Measurements from ENCODE around the gene AQP10. TPM values are rescaled to one million over a fixed set of nuclear protein-coding genes. Genes with fewer than 3 reads are reported as not detected.
"Not testable (repeated sequence)": the region's sequence is repeated elsewhere in the genome, so short reads cannot be mapped to it uniquely, and the experiment has no call there.

AQP10 gene, protein sequence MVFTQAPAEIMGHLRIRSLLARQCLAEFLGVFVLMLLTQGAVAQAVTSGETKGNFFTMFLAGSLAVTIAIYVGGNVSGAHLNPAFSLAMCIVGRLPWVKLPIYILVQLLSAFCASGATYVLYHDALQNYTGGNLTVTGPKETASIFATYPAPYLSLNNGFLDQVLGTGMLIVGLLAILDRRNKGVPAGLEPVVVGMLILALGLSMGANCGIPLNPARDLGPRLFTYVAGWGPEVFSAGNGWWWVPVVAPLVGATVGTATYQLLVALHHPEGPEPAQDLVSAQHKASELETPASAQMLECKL
- total RNA-seq, result not detected
- polyA plus RNA-seq, result not detected

DNA sequence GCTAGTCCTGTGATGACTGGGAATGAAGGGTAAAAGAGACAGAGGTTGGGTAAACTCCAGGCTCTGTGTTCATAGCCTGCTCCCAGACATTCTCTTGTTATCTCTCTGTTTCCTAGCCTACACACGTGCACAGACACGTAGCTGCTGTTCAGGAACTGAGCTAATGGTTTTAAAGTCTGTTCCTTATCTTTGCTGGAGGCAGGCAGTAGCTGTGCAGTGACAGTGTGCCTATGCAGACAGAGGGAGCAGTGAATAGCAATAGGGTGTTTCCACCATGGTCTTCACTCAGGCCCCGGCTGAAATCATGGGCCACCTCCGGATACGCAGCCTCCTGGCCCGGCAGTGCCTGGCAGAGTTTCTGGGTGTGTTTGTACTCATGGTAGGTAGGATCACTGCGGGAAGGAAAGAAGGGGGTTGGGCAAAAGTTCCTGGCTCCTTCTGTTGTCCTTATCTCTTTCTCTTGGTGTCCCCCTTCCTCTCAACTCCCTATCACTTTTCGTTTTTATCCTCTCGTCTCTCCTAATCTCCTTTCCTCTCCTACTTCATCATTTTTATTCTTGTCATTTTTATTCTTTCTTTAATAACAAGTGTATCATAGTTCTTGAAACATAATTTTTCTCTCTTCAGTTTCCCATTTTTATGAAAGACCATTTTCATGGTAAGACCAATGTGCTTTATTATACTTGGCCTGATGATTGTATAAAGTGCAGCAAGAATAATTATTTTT is at the start of gene AQP10:
TSS of gene AQP10 (plus strand) at position 212 of the 727 bp plus-strand sequence. CDS start at position 275, 63 bp downstream.
- Histone ChIP-seq H3K36me3 (ENCODE audit: insufficient read depth, low read length) (no peaks in the 10 kb centered on the region), H3K4me1 (ENCODE audit: insufficient read depth, low read length) (peaks cover 7% of the 10 kb centered on the region), H3K27me3 (ENCODE audit: insufficient read depth, low read length, poor library complexity, severe bottlenecking) (no peaks in the 10 kb centered on the region), H3K4me3 (ENCODE audit: low read length) (no peak within 1 kb of the TSS), H3K27ac (ENCODE audit: low read depth, low read length) (peak within 1 kb of the TSS; percentile 11), H3K9me3 (ENCODE audit: low read length) (peaks cover 8% of the 10 kb centered on the region)
- H3K9me3 Mint-ChIP-seq, result peaks cover 0 to 6% (median 0%) of the 10 kb centered on the region in 5 donors
- H3K27ac Mint-ChIP-seq, result peak within 1 kb of the TSS in 1 of 8 donors; percentile 36
- POLR2A ChIA-PET, result interaction anchor here (0.7 kb wide), 1 partner anchor 257 kb away, joined by 6 read pairs; no protein-coding TSS in a partner anchor
- CTCF ChIA-PET, result interaction anchor here (18.8 kb wide), 1 partner anchor 24 kb away, joined by 591 read pairs; no protein-coding TSS in a partner anchor
- H3K4me1 Mint-ChIP-seq, result peaks cover 7 to 16% (median 10%) of the 10 kb centered on the region in 3 donors
- H3K27me3 Mint-ChIP-seq, result peaks cover 4 to 13% of the 10 kb centered on the region in 2 donors
- peaks cover 0 to 9% (median 1%) of the 10 kb centered on the region in 3 donors for H3K36me3 Mint-ChIP-seq
- peak within 1 kb of the TSS in 1 of 7 donors; percentile 63 for H3K4me3 Mint-ChIP-seq
- DNase-seq, result no peak

DNA sequence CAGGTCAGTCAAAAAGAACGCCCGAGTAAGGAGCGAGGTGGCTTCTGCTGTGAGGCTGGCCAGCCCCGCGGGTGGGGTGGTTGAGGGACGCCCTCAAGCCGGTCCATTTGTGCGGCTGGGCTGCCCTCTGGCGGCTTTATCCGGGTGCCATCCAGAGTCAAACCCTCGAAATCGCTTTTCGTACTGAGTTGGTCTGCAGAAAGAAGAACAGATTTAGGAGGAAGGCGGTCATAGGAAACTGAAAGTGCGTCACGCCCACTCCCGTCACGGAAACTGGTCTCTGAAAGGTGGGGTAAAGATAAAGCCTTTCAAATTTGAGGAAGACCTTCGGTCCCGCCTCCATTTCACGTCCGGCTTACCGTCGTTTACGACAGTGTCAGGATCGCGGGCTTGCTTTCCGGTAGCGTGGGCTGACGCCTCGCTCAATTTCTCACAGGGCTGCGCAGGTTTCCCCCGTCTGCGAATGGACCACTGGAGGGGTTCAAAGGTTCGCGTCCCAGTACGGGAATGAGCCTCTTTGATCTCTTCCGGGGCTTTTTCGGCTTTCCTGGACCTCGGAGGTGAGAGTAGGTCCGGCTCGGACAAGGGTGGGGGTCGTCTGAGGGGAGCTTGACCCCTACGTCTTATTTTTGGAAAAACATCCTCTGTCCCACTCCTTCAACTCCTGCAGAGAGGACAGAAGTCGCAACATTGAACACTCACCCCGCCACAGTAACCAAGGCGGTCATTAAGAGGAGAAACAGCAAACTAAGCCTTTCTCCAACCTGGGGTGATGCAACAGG is 48.5 kb upstream of the AQP10 start, which contains the start of gene HAX1:
TSS of gene HAX1 (plus strand) at position 413 of the 782 bp plus-strand sequence. CDS start at position 508, 95 bp downstream.
- H3K9me3 Mint-ChIP-seq, result no peaks in the 10 kb centered on the region
- peaks cover 7 to 59% (median 13%) of the 10 kb centered on the region in 3 donors for H3K36me3 Mint-ChIP-seq
- H3K27me3 ChIP-seq (ENCODE audit: insufficient read depth, low read length, poor library complexity, severe bottlenecking), result no peaks in the 10 kb centered on the region
- peak; percentile 93 to 98 (median 97) for DNase-seq
- H3K27ac ChIP-seq (ENCODE audit: low read depth, low read length), result peak within 1 kb of the TSS; percentile 88
- CTCF ChIA-PET, result interaction anchor here (0.7 to 4.8 kb wide), 16 partner anchors 51 to 285 kb away, joined by 3 to 37 read pairs (median 4); partner anchors contain the start of gene ATP8B2
- H3K36me3 ChIP-seq (ENCODE audit: insufficient read depth, low read length), result peaks cover 26% of the 10 kb centered on the region
- peak within 1 kb of the TSS; percentile 92 for H3K4me3 ChIP-seq (ENCODE audit: low read length)
- H3K9me3 ChIP-seq (ENCODE audit: low read length), result no peaks in the 10 kb centered on the region
- peak within 1 kb of the TSS; percentile 94 to 99 (median 98) for H3K4me3 Mint-ChIP-seq
- peaks cover 35 to 41% (median 40%) of the 10 kb centered on the region in 3 donors for H3K4me1 Mint-ChIP-seq
- peaks cover 0 to 3% of the 10 kb centered on the region in 2 donors for H3K27me3 Mint-ChIP-seq
- H3K27ac Mint-ChIP-seq, result peak within 1 kb of the TSS; percentile 94 to 99 (median 99)
- POLR2A ChIA-PET, result interaction anchor here (0.5 to 1.3 kb wide), 6 partner anchors 11 to 70 kb away, joined by 3 to 6 read pairs (median 4); a partner anchor contains a TSS
- H3K4me1 ChIP-seq (ENCODE audit: insufficient read depth, low read length), result peaks cover 19% of the 10 kb centered on the region

DNA sequence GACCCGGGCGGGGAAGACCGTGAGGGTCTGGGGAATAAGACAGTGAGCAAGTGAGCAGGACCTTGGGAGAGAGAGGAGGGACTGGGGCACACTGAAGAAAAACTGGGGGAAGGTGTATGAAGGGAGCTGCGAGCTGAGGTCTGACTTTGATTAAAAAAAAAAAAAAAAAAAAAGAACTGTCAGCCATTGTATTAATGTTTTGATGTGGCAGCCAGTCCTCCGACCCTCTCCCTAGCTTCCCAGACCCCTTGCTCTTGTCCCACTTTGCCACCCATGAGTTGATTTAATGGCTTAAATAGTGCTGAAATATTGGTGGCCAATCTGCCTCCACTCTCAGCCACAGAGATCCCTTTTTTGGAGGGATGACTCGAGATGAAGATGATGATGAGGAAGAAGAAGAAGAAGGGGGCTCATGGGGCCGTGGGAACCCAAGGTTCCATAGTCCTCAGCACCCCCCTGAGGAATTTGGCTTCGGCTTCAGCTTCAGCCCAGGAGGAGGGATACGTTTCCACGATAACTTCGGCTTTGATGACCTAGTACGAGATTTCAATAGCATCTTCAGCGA is 47.8 kb upstream of the AQP10 start:
- H3K36me3 ChIP-seq (ENCODE audit: insufficient read depth, low read length), result peaks cover 26% of the 10 kb centered on the region
- Mint-ChIP-seq H3K9me3 (no peaks in the 10 kb centered on the region), H3K27me3 (peaks cover 0 to 3% of the 10 kb centered on the region in 2 donors), H3K4me3 (peak overlapping the region; percentile 94 to 99 (median 98)), H3K4me1 (peaks cover 35 to 41% (median 40%) of the 10 kb centered on the region in 3 donors), H3K36me3 (peaks cover 7 to 58% (median 13%) of the 10 kb centered on the region in 3 donors), H3K27ac (peak overlapping the region; percentile 94 to 99 (median 99))
- DNase-seq, result no peak
- no peaks in the 10 kb centered on the region for H3K27me3 ChIP-seq (ENCODE audit: insufficient read depth, low read length, poor library complexity, severe bottlenecking)
- no peaks in the 10 kb centered on the region for H3K9me3 ChIP-seq (ENCODE audit: low read length)
- H3K4me1 ChIP-seq (ENCODE audit: insufficient read depth, low read length), result peaks cover 19% of the 10 kb centered on the region
- H3K27ac ChIP-seq (ENCODE audit: low read depth, low read length), result peak overlapping the region; percentile 88
- CTCF ChIA-PET, result interaction anchor here (0.9 to 4.8 kb wide), 5 partner anchors 51 to 190 kb away, joined by 3 to 37 read pairs (median 4); no protein-coding TSS in a partner anchor
- peak overlapping the region; percentile 92 for H3K4me3 ChIP-seq (ENCODE audit: low read length)
- POLR2A ChIA-PET, result interaction anchor here (0.5 to 0.9 kb wide), 3 partner anchors 28 to 62 kb away, joined by 3 to 6 read pairs (median 4); a partner anchor contains a TSS

DNA sequence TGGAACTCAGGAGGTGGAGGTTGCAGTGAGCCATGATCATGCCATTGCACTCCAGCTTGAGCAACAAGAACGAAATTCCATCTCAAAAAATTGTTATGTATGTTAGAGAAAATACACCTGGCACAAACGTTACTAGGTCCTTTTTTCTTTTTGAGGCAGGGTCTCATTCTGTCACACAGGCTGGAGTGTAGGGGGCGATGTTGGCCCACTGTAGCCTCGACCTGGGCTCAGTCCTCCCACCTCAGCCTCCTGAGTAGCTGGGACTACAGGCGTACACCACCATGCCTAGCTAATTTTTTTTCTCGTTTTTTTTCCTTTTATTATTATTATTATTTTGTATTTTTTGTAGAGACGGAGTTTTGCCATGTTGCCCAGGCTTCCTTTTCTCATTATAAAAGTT is 44.1 kb upstream of the AQP10 start:
- H3K4me3 Mint-ChIP-seq, result no peak overlapping the region
- no peaks in the 10 kb centered on the region for H3K9me3 Mint-ChIP-seq
- Histone ChIP-seq H3K4me3 (ENCODE audit: low read length) (no peak overlapping the region), H3K27me3 (ENCODE audit: insufficient read depth, low read length, poor library complexity, severe bottlenecking) (no peaks in the 10 kb centered on the region), H3K9me3 (ENCODE audit: low read length) (no peaks in the 10 kb centered on the region), H3K36me3 (ENCODE audit: insufficient read depth, low read length) (peaks cover 17% of the 10 kb centered on the region), H3K4me1 (ENCODE audit: insufficient read depth, low read length) (peaks cover 13% of the 10 kb centered on the region), H3K27ac (ENCODE audit: low read depth, low read length) (no peak overlapping the region)
- H3K27me3 Mint-ChIP-seq, result peaks cover 0 to 2% of the 10 kb centered on the region in 2 donors
- ChIA-PET POLR2A (interaction anchor here (0.8 kb wide), 1 partner anchor 58 kb away, joined by 4 read pairs; no protein-coding TSS in a partner anchor), CTCF (interaction anchor here (0.8 to 1.9 kb wide), 6 partner anchors 19 to 69 kb away, joined by 3 to 6 read pairs (median 4); partner anchors contain the start of gene ATP8B2)
- peaks cover 7 to 32% (median 11%) of the 10 kb centered on the region in 3 donors for H3K36me3 Mint-ChIP-seq
- H3K4me1 Mint-ChIP-seq, result peaks cover 29 to 32% (median 29%) of the 10 kb centered on the region in 3 donors
- no peak for DNase-seq
- peak overlapping the region in 2 of 8 donors; percentile 32 to 60 for H3K27ac Mint-ChIP-seq

DNA sequence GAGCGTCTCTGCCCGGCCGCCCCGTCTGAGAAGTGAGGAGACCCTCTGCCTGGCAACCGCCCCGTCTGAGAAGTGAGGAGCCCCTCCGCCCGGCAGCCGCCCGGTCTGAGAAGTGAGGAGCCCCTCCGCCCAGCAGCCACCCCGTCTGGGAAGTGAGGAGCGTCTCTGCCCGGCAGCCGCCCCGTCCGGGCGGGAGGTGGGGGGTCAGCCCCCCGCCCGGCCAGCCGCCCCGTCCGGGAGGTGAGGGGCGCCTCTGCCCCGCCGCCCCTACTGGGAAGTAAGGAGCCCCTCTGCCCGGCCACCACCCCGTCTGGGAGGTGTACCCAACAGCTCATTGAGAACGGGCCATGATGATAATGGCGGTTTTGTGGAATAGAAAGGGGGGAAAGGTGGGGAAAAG is 33.3 kb upstream of the AQP10 start:
- CTCF ChIA-PET; POLR2A ChIA-PET; H3K9me3 ChIP-seq (ENCODE audit: low read length); H3K36me3 ChIP-seq (ENCODE audit: insufficient read depth, low read length); H3K9me3 Mint-ChIP-seq; H3K27ac ChIP-seq (ENCODE audit: low read depth, low read length); H3K27me3 ChIP-seq (ENCODE audit: insufficient read depth, low read length, poor library complexity, severe bottlenecking); H3K4me1 ChIP-seq (ENCODE audit: insufficient read depth, low read length); H3K36me3 Mint-ChIP-seq; H3K4me3 ChIP-seq (ENCODE audit: low read length); H3K27ac Mint-ChIP-seq; H3K4me1 Mint-ChIP-seq; DNase-seq; H3K4me3 Mint-ChIP-seq: not testable (repeated sequence)
- peaks cover 5 to 11% of the 10 kb centered on the region in 2 donors for H3K27me3 Mint-ChIP-seq

DNA sequence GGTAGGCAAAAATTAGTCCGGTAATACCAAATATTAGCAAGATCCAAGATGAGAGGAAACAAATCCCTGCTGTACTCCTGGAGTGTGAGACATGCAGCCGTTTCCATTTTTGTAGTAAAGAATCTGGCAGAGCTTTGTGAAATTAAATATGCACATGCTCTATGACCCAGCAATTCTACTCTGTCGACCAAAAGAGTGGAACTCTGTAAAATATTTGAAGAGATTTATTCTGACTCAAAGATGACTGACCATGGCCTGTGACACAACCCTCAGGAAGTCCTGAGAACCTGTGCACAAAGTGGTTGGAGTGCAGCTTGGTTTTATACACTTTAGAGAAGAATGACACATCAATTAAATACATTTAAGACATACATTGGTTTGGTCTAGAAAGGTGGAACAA is 32.2 kb upstream of the AQP10 start:
- Mint-ChIP-seq H3K27ac (no peak overlapping the region), H3K9me3 (peaks cover 0 to 6% (median 5%) of the 10 kb centered on the region in 5 donors), H3K36me3 (peaks cover 0 to 6% (median 2%) of the 10 kb centered on the region in 3 donors), H3K27me3 (peaks cover 5 to 11% of the 10 kb centered on the region in 2 donors), H3K4me1 (no peaks in the 10 kb centered on the region), H3K4me3 (no peak overlapping the region)
- POLR2A ChIA-PET, result interaction anchor here (0.5 kb wide), 1 partner anchor 110 kb away, joined by 3 read pairs; no protein-coding TSS in a partner anchor
- Histone ChIP-seq H3K27me3 (ENCODE audit: insufficient read depth, low read length, poor library complexity, severe bottlenecking) (no peaks in the 10 kb centered on the region), H3K4me3 (ENCODE audit: low read length) (no peak overlapping the region), H3K36me3 (ENCODE audit: insufficient read depth, low read length) (no peaks in the 10 kb centered on the region), H3K27ac (ENCODE audit: low read depth, low read length) (no peak overlapping the region), H3K9me3 (ENCODE audit: low read length) (no peaks in the 10 kb centered on the region), H3K4me1 (ENCODE audit: insufficient read depth, low read length) (no peaks in the 10 kb centered on the region)
- DNase-seq, result no peak
- CTCF ChIA-PET, result no interaction called here

DNA sequence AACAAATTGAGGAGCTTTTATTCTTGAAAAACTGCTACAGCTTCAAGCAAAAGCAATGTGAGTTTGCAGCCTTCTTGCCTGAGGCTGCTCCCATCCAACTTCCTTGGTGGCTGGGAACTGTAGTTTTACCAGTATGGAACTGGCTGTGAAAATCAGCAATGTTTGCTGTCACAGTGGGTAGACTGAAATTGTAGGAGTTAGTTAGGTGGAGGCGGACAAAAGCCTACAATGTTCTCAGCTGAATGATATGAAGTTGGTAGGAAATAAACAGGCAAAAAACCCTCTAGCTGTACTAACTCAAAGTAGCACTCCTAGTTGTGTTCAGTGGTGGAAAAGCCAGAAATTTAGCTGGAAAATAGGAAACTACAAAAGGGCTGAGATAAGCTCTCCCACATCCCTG is 30.0 kb upstream of the AQP10 start:
- DNase-seq, result no peak
- no peaks in the 10 kb centered on the region for H3K9me3 ChIP-seq (ENCODE audit: low read length)
- no peaks in the 10 kb centered on the region for H3K4me1 Mint-ChIP-seq
- no peak overlapping the region for H3K4me3 Mint-ChIP-seq
- H3K4me3 ChIP-seq (ENCODE audit: low read length), result no peak overlapping the region
- ChIA-PET POLR2A (no interaction called here), CTCF (no interaction called here)
- peak overlapping the region; percentile 64 for H3K27ac ChIP-seq (ENCODE audit: low read depth, low read length)
- peaks cover 5% of the 10 kb centered on the region in 2 donors for H3K27me3 Mint-ChIP-seq
- H3K4me1 ChIP-seq (ENCODE audit: insufficient read depth, low read length), result no peaks in the 10 kb centered on the region
- H3K27ac Mint-ChIP-seq, result no peak overlapping the region
- peaks cover 2 to 20% (median 2%) of the 10 kb centered on the region in 3 donors for H3K36me3 Mint-ChIP-seq
- peaks cover 8 to 21% (median 19%) of the 10 kb centered on the region in 5 donors for H3K9me3 Mint-ChIP-seq
- no peaks in the 10 kb centered on the region for H3K27me3 ChIP-seq (ENCODE audit: insufficient read depth, low read length, poor library complexity, severe bottlenecking)
- no peaks in the 10 kb centered on the region for H3K36me3 ChIP-seq (ENCODE audit: insufficient read depth, low read length)

Data from CD8-positive, alpha-beta memory T cell (primary cell).